ENCODE measurements around the gene PRR20B.
"Not testable (repeated sequence)": the region's sequence is repeated elsewhere in the genome, so short reads cannot be mapped to it uniquely, and the experiment has no call there.

The PRR20B gene

DNA sequence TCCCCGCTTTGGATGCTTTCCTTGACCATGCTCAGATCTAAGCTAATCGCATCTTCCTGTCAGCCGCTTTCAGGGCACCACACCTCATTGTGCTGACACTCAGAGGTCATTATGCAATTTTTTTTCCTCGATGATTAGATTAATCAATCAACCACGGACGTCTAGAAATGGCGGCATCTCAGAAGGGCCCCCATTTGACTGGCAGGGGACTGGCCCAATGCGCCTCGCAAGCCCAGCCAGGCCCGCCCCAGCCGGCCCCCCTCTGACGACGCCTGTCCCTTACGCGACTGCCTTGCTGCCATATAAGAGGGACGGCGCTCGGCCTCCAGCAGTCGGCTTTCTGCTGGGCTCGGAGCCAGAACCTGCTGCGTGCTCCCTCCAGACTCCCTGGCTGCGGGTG lies at the start of gene PRR20B:
TSS of gene PRR20B (plus strand) at position 301 of the 400 bp plus-strand sequence. CDS start 387 bp downstream, outside the sequence.
- not testable (repeated sequence) for DNase-seq (ENCODE audit: low read depth in 2 of 2)

GRCh38 chr13:57114945-57115344 lies 32.3 kb upstream of the PRR20B start:
- no peak for DNase-seq (ENCODE audit: low read depth in 2 of 2)

DNA sequence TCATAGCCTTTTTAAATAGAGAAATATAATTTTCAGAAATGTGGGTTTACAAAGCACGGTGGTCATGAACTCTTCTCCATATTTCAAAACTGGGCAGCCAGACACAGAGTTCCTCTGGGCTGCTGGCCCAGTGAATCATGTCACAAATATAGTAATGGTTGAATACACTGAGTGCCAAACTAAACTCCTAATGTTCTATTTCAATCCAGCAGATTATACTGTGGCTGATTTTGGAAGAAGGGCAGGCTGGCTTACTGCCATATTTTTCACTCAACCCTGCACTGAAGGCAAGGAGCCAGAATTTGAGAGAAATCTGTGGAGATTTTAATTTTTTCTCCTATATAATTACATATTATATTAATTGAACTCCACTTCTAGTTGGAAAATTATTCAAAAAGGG lies 23.6 kb upstream of the PRR20B start:
- DNase-seq (ENCODE audit: low read depth in 2 of 2), result no peak

- DNase-seq (ENCODE audit: low read depth in 2 of 2), result no peak
These were observed 18.4 kb upstream of the PRR20B start for GRCh38 chr13:57128909-57129308.

- DNase-seq (ENCODE audit: low read depth in 2 of 2), result no peak
These were observed 11.2 kb upstream of the PRR20B start for GRCh38 chr13:57136093-57136492.

DNA sequence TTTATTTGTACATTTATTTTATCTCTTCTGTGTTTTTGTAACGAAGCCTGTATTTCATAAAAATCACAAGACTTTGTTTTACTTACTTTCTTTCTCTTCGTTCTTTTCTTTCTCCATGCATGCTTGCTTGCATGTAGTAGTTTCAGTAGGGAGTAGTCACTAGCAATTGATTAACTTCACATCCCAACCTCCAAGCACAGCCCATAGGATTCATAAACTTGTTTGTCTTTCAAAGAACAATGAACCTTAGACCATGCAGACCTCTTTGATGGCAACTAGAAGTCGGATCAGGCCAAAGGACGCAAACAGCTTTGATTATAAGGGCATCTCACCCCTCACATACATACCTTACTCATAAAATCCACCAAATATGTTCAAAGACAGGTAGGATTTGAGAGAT lies 9.7 kb upstream of the PRR20B start:
- DNase-seq (ENCODE audit: low read depth in 2 of 2), result no peak

DNA sequence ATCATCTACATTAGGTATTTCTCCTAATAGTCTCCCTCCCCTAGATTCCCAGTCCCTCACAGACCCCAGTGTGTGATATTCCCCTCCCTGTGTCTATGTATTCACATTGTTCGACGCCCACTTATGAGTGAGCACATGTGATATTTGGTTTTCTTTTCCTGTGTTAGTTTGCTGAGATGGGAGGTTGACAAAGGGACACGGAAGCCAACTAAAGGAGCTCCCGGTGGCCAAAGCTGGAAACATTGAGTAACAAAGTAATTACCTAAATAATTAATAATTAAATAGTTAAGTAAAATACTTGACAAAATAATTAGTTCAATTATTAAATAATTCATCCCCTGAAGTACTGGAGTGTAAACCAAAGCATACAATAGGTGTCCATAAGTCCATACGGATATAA lies 8.3 kb upstream of the PRR20B start:
- DNase-seq (ENCODE audit: low read depth in 2 of 2), result no peak

DNA sequence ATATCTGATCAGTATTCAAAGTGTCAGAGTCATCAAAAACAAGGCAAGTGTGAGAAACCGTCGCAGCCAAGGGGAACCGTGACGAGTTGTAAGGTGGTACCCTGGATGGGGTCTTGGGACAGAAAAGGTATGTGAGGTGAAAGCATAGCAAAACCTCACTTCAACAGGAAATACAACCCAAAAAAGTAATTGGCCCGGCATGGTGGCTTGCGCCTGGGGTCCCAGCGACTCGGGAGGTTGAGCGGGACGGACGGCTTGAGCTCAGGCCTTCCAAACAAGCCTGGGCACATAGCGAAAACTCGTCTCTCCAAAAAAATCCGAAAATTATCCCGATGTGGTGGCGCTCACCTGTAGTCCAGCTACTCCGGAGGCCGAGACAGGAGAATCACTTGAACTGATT lies 7.5 kb upstream of the PRR20B start:
- DNase-seq (ENCODE audit: low read depth in 2 of 2), result not testable (repeated sequence)

DNA sequence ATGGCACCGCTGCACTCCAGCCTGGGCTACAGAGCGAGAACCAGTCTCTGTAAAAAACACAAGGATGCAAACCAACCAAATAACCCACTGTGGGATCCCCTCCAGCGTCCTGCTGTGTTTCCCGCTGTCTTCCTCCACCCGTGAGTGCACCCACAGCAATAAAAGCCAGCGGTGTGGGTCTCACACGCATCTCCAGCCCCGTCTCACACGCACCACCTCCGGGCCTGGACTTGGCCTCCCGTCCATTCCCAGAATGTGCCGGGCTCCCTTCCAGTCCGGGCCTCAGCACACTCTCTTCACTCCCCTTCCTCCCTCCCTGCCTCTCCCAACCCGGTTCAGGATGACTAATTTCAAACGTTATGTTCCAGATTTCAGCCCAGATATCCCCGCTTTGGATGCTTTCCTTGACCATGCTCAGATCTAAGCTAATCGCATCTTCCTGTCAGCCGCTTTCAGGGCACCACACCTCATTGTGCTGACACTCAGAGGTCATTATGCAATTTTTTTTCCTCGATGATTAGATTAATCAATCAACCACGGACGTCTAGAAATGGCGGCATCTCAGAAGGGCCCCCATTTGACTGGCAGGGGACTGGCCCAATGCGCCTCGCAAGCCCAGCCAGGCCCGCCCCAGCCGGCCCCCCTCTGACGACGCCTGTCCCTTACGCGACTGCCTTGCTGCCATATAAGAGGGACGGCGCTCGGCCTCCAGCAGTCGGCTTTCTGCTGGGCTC lies 6.9 kb upstream of the PRR20B start, which contains the start of gene PRR20A:
TSS of gene PRR20A (plus strand) at position 684 of the 734 bp plus-strand sequence. CDS start 387 bp downstream, outside the sequence.
- DNase-seq (ENCODE audit: low read depth in 2 of 2), result not testable (repeated sequence)

GRCh38 chr13:57148106-57148505 lies 818 bp downstream of the PRR20B start:
- DNase-seq (ENCODE audit: low read depth in 2 of 2), result not testable (repeated sequence)

- not testable (repeated sequence) for DNase-seq (ENCODE audit: low read depth in 2 of 2)
These were observed 6.5 kb downstream of the PRR20B start, which contains the start of gene PRR20C for GRCh38 chr13:57153761-57154160. PRR20C (plus strand) TSS chr13:57154061; CDS start chr13:57154448, 387 bp downstream.

DNA sequence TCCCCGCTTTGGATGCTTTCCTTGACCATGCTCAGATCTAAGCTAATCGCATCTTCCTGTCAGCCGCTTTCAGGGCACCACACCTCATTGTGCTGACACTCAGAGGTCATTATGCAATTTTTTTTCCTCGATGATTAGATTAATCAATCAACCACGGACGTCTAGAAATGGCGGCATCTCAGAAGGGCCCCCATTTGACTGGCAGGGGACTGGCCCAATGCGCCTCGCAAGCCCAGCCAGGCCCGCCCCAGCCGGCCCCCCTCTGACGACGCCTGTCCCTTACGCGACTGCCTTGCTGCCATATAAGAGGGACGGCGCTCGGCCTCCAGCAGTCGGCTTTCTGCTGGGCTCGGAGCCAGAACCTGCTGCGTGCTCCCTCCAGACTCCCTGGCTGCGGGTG lies 13.0 kb downstream of the PRR20B start, which contains the start of gene PRR20D:
TSS of gene PRR20D (plus strand) at position 301 of the 400 bp plus-strand sequence. CDS start 387 bp downstream, outside the sequence.
- DNase-seq (ENCODE audit: low read depth in 2 of 2), result not testable (repeated sequence)

DNA sequence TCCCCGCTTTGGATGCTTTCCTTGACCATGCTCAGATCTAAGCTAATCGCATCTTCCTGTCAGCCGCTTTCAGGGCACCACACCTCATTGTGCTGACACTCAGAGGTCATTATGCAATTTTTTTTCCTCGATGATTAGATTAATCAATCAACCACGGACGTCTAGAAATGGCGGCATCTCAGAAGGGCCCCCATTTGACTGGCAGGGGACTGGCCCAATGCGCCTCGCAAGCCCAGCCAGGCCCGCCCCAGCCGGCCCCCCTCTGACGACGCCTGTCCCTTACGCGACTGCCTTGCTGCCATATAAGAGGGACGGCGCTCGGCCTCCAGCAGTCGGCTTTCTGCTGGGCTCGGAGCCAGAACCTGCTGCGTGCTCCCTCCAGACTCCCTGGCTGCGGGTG lies 19.6 kb downstream of the PRR20B start, which contains the start of gene PRR20E:
TSS of gene PRR20E (plus strand) at position 301 of the 400 bp plus-strand sequence. CDS start 387 bp downstream, outside the sequence.
- not testable (repeated sequence) for DNase-seq (ENCODE audit: low read depth in 2 of 2)

- DNase-seq (ENCODE audit: low read depth in 2 of 2), result no peak
These were observed 44.4 kb downstream of the PRR20B start for GRCh38 chr13:57191667-57192066.
